ENCODE data around the gene LRRC51.

DNA sequence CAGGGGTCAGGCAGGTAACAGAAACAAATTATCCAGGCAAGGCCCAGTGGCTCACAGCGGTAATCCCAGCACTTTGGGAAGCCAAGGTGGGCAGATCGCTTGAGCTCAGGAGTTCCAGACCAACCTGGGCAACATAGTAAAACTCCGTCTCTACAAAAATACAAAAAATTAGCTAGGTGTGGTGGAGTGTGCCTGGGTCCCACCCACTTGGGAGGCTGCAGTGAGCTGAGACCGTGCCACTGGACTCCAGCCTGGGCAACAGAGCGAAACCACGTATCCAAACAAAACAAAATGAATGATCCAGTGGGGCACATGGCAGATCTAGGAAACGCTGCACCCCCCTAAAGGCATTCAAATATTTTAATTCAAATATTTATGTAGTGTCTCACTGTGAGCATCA, 10.2 kb upstream of the LRRC51 start:
- TF ChIP-seq, protein P1, sequence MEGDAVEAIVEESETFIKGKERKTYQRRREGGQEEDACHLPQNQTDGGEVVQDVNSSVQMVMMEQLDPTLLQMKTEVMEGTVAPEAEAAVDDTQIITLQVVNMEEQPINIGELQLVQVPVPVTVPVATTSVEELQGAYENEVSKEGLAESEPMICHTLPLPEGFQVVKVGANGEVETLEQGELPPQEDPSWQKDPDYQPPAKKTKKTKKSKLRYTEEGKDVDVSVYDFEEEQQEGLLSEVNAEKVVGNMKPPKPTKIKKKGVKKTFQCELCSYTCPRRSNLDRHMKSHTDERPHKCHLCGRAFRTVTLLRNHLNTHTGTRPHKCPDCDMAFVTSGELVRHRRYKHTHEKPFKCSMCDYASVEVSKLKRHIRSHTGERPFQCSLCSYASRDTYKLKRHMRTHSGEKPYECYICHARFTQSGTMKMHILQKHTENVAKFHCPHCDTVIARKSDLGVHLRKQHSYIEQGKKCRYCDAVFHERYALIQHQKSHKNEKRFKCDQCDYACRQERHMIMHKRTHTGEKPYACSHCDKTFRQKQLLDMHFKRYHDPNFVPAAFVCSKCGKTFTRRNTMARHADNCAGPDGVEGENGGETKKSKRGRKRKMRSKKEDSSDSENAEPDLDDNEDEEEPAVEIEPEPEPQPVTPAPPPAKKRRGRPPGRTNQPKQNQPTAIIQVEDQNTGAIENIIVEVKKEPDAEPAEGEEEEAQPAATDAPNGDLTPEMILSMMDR (IDR thresholded peaks at IDR 0.05; ENCODE audit: low read depth, low read length) = no peak
- TF ChIP-seq EZH2phosphoT487 (IDR thresholded peaks at IDR 0.05; ENCODE audit: low read depth) = no peak
